ENCODE results near the gene IFNA16.

- TF ChIP-seq POLR2A (IDR thresholded peaks at IDR 0.05; ENCODE audit: low read depth, low read length) (no peak), POLR2AphosphoS5 (IDR thresholded peaks at IDR 0.05; ENCODE audit: insufficient read depth, low read depth, low read length) (no peak), CTCF (IDR thresholded peaks at IDR 0.05; ENCODE audit: extremely low read depth in 1 of 2, insufficient read depth in 1 of 2, low read depth in 1 of 2, low read length in 2 of 2) (no peak), EZH2 (IDR thresholded peaks at IDR 0.05; ENCODE audit: borderline replicate concordance, low read depth, low read length, severe bottlenecking) (no peak), GATA2 (IDR thresholded peaks at IDR 0.05; ENCODE audit: insufficient read depth, insufficient read length, low read depth, low read length) (no peak)
These were observed 11.0 kb upstream of the IFNA16 start, which contains the start of gene IFNA17 for GRCh38 chr9:21228122-21228521.

All from endothelial cell of umbilical vein (primary cell).